HG02798 (cell line): ENCODE measurements around the gene ESRP2.

Experiments used
- ATAC-seq: cut with Tn5 transposase; IDR thresholded peaks from one replicate; pipeline ENCODE4 v1.9.1; 2021; ENCODE audit warnings: mild to moderate bottlenecking; ENCODE audit not compliant: unreplicated experiment, poor library complexity

Gene ESRP2

GRCh38 chr16:68264128-68265077 is 28.5 kb upstream of the ESRP2 start, which contains the start of gene SLC7A6:
SLC7A6 (plus strand) TSS chr16:68264526; CDS start chr16:68274727, 10,201 bp downstream.
- peak; percentile 73 for ATAC-seq

GRCh38 chr16:68263559-68264127 is 27.7 kb upstream of the ESRP2 start:
- ATAC-seq = no peak

- ATAC-seq = no peak
Measured at GRCh38 chr16:68259007-68259825, 23.3 kb upstream of the ESRP2 start.

- ATAC-seq = peak; percentile 5
Measured at GRCh38 chr16:68257906-68258800, 22.2 kb upstream of the ESRP2 start.

DNA sequence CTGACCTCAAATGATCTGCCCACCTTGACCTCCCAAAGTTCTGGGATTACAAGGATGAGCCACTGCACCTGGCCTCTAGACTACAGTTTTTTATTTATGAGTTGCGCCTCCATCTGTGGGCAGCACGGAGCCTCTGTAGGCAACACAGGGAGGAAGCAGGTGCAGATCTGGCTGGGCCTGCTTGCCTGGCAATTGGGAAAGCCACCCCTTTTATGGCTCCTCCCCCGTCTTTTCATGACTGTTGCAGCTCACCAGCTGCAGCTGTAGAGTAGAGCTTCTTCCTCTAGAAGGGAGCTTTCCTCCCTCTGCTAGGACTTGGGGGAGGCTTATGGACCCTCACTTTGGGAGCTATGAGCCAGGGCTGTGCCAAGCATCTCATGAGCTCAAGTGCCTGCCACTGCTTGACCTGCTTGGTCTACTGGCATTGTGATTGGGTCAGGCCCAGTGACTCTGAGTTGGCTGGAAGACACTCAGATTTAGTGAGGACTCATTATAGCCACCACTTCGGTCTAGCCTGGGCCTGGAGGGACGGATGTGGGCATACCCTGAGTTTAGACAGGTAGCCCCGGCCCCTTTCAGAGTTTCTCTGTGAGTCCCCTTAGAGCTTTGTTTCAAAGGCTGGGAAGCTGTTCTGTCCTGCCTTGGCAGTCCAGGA is 21.5 kb upstream of the ESRP2 start:
- ATAC-seq = peak; percentile 54

DNA sequence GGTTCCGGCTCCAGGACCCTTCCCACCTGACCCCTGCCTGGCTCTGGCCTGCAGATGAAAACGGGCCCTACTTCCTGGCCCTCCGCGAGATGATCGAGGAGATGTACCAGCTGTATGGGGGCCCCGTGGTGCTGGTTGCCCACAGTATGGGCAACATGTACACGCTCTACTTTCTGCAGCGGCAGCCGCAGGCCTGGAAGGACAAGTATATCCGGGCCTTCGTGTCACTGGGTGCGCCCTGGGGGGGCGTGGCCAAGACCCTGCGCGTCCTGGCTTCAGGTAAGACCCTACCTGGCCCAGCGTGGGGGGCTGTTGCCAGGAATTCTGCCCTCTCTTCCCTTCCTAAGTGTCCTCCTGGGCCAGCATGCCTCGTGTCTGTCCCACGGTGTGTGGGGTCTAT is 19.8 kb upstream of the ESRP2 start:
- no peak for ATAC-seq

DNA sequence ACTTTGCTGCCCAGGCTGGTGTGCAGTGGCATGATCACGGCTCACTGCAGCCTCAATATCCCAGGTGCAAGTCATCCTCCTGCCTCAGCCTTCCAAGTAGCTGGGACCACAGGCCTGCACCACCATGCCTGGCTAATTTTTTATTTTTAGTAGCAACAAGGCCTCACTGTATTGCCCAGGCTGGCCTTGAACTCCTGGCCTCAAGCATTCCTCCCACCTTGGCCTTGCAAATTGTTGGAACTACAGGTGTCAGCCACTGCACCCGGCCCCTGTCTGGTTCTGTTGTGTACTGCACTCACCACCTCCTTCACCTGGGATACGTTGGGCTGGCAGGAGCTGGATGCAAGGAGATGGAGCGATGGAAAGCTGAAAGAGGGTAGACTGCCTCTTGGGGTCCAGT is 17.8 kb upstream of the ESRP2 start:
- no peak for ATAC-seq

DNA sequence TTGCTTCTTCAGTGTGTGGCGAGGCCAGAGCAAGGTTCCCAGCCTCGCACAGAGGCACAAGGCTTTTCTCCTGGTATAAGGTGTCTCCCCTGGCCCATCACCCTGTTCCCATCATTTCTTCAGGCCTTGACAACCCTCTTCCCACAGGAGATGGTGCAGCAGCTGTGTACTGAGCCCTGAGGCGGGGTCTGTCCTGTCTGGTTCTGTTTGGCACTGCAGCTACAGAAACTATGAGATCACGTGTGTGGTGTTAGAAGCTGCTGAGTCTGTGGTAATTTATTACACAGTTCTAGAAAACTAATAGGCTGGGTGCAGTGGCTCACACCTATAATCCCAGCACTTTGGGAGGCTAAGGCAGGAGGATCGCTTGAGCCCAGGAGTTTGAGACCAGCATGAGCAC is 16.5 kb upstream of the ESRP2 start:
- ATAC-seq = no peak

DNA sequence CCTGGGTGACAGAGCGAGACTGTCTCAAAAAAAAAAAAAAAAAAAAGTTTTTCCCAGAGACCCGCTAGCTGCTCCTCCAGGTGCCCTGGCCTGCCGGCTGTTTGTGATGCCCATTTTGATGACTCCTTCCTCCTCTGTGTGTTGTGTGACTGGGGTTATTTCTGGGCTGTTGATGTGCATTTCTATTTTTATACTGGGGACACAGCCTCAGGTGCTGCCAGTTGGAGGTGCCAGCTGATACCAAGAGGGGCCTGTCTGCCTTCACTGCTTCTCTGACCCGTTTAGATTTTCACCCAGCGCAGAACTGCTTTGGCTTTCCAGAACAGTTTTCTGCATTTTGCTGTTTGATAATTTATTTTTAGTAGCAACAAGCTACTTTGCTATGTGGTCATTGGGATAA is 15.9 kb upstream of the ESRP2 start:
- ATAC-seq = no peak

DNA sequence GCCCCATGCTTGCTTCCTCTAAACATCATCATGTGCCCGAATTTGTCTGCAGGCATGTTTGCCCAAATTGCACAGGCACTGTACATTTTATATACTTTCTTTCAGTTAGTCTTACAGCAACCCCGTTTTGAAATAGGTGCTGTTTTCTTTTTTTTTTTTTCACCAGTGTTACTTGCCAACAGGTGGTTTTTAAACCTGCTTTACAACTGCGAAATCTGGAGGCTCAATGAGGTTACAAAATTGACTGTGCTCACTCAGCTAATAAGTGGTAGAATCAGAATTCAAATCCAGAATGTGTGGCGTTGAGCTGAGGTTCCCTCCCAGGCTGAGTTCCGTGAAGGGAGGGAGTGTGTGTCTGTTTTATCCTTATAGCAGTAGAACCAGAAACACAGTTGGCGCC is 15.0 kb upstream of the ESRP2 start:
- ATAC-seq = no peak

DNA sequence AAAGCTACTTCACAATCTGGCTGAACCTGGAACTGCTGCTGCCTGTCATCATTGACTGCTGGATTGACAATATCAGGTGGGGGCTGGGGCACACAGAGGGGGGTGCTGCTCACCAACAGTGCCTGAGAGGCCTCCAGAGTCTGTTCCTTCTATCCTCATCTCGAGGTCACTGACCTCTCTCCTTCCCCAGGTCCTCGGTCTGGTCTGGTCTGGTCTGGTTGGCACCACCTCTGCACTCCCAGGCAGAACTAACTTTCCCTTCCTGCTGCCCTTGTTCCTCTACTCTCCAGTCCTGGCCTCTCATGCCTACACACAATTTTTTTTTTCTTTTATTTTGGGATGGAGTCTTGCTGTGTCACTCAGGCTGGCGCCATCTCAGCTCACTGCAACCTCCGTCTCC is 13.4 kb upstream of the ESRP2 start:
- ATAC-seq = no peak

DNA sequence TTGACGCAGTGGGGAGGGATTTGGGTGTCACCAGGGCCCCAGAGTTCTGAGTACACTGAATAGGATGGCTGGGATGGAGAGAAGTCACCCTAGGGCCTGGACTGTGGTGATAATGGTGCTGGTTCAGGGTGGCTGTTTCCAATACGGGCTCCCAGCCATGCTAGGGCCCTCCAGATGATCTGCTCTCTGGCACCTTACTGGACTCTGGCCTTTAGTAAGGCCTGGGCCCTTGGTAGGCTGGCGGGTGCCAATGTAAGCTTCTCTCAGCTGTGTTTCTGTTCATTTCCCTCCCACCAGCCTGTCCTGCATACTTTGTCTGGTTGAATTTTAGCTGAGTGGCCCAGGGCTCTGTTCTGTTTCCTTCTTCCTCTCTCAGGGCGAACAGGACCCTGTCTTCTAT is 12.0 kb upstream of the ESRP2 start:
- ATAC-seq = no peak

GRCh38 chr16:68247400-68247799 is 11.5 kb upstream of the ESRP2 start:
- no peak for ATAC-seq

DNA sequence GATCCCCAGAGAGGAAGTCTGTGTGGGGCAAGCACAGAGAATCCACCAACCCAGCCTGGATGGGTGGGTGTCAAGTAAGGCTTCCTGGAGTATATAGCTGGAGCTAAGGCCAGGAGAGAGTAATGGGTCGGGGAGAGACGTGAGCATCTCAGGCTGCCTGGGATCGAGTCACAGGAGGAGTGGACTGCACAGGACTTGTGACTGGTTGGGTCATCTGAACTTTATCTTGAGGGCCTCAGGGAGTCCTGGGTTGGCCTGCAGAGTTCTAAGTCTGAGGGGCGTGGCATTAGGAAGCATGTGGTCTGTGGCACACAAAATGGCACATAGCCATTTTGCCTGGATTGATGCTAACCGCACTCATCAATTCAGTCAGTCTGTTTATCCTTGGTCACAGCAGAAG is 10.7 kb upstream of the ESRP2 start:
- no peak for ATAC-seq

DNA sequence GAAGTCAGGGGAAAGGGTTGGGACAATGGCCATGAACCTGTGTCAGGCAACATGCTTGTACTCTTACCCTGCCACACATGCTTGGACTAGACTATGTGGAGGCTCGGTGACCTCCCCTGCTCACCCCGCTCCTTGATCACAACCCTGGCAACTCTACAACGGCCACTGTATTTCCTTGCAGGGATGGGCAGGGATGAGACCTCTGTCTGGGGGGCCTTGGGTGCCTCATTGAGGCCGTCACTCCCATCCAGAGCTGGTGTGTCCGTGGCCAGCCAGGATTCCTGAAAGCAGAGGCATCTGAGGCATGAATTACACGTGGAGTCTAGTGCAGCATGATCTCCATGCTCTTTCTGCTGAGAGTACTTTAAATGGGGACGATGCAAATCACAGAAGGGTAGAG is 10.2 kb upstream of the ESRP2 start:
- no peak for ATAC-seq

DNA sequence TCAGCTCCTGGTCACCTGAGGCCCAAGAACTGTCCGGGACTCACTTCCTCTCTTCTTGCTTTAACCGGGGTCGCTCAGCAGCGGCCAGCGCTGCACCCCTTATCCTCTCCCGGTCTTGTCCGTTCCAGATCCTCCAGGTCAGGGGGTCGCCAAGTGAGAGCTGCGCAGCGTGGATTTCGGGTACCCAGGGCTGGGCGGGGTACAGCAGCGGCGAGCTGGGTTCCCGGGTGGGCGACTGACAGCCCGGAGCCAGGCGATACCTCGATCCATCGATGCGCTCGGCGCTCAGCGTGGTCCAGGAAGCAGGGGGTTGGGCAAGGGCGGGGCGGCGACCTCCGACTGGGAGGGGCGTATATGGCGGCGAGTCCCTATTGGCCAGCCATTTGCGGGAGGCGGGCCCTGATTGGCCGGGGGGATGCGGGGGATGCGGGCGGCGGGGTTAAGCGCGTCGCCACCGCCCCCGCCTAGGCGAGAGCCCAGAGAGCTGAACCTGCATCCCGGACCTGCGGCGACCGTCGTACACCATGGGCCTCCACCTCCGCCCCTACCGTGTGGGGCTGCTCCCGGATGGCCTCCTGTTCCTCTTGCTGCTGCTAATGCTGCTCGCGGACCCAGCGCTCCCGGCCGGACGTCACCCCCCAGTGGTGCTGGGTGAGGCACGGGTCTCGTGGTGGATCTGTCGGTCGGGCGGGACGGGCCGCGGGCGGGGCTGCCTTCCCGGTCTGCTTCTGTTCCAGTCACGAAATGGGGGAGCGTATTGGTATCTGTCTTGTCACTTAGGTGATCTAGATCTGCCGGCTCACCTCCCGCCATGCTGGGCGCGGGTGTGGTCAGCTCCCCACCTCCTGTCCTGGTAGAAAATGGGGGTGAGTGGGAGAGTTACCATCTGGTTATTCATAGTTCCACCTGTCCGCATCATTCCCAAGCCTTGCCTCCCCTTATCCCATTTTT is 9.3 kb upstream of the ESRP2 start, which contains the start of gene PLA2G15:
PLA2G15 (plus strand) TSS at position 471 of the 951 bp plus-strand sequence; CDS start at position 525, 54 bp downstream.
- peak; percentile 96 for ATAC-seq

DNA sequence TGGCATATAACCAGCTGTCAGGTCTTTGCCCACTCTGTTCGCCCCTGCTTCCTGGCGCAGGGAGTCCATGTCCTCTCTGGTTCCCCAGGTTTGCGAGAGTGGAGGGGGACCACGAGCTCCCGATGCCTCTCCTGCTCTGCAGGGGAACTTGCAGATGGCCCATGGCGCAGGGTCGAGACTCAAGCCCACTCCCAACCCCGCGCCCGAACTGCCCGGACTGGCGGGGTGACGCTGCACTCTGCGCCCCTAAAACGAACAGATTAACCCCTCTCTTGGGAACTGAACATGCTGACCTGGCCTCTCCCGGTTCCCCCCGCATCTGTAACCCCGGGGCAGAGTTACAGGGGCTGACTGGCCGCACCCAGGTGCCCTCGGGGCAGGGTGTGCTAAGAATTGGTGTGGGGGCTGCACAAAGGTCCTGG is 8.6 kb upstream of the ESRP2 start:
- ATAC-seq = no peak
